Prostate gland (tissue), 2 donors: Measurements from ENCODE around the gene IQSEC3.

Source experiments
- POLR2AphosphoS5 ChIP-seq: sonication (generic); formaldehyde crosslinking; IDR thresholded peaks from one replicate; pipeline ENCODE4 v1.6.1; 2017; ENCODE audit warnings: antibody characterized with exemption
- TF ChIP-seq, protein P1 (sequence below), 4 experiments: fragments of 200-600 bp in 2 of 4; fragments of 450-650 bp in 2 of 4; sonication (generic) in 2 of 4; IDR thresholded peaks; 1 replicate in 3 of 4; 2 replicates in 1 of 4; pipeline ENCODE4 v1.5.1; 2016 to 2019; ENCODE audit warnings: antibody characterized with exemption in 4 of 4, mild to moderate bottlenecking in 2 of 4, moderate library complexity in 2 of 4

DNA sequence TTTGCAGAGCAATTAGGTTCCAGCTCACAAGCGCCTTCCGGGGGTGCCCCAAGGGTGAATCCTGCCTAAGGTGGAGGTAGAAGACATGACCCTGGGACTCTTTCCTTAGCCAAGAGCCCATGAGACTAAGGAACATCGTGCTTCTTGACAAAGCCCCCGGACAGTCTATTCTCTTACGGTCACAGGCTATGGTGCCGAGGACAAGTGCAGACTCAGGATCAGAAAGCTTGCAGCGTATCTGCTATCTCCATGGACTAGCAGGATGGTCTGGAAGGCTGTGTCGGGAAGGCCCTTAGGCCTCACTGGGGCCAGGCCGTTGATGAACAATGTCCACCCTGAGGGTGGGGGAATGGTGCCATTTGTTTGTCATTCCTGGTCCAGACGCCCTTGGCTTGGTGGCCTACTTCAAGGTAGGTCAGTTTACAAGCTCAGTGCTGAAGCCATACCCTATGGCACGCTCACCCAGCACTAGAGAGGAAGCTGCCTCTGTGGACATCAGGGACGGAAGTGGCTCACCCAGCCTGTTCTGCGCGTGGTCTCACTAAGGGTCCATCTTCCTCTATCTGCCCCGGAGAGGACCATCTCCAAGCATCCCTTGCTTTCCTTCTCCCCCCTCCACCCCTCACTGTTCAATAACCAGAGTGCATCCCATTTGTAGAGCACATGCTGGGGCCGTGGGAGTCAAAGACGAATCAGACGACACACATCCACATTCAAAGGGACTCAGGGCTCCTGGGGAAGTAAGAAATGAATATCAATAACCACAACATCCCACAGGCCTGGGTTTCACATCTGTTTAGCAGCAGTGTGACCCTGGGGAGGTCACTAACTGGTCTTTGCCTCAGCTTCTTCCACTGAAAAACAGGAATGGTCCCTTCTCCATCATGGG is 45.0 kb upstream of the IQSEC3 start:
- TF ChIP-seq, protein P1, sequence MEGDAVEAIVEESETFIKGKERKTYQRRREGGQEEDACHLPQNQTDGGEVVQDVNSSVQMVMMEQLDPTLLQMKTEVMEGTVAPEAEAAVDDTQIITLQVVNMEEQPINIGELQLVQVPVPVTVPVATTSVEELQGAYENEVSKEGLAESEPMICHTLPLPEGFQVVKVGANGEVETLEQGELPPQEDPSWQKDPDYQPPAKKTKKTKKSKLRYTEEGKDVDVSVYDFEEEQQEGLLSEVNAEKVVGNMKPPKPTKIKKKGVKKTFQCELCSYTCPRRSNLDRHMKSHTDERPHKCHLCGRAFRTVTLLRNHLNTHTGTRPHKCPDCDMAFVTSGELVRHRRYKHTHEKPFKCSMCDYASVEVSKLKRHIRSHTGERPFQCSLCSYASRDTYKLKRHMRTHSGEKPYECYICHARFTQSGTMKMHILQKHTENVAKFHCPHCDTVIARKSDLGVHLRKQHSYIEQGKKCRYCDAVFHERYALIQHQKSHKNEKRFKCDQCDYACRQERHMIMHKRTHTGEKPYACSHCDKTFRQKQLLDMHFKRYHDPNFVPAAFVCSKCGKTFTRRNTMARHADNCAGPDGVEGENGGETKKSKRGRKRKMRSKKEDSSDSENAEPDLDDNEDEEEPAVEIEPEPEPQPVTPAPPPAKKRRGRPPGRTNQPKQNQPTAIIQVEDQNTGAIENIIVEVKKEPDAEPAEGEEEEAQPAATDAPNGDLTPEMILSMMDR (IDR thresholded peaks at IDR 0.05), result no peak
- no peak for TF ChIP-seq POLR2AphosphoS5
